Measurements from ENCODE around the gene PCBP3. TPM values are rescaled to one million over a fixed set of nuclear protein-coding genes. Genes with fewer than 3 reads are reported as not detected.

The PCBP3 gene
- total RNA-seq, 1 experiment from 2014 or later = 10.9 TPM

DNA sequence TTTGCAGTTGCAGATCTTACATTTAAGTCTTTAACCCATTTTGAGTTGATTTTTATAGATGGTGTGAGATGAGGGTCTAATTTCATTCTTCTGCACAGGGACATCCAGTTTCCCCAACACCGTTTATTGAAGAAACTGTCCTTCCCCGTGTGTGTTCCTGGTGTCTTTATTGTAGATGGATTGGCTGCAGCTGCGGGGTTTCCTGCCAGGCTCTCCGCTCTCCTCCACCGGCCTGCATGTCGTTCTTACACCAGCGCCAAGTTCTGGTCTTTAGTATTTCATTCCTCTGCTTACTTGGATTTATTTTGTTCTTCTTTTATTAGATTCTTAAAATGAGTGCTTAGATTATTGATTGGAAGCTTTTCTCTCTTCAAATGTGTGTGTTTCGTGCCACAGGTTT is 239.1 kb downstream of the PCBP3 start:
- Histone ChIP-seq H3K27me3 (ENCODE audit: insufficient read depth, low read length) (no peaks in the 10 kb centered on the region), H4K20me1 (ENCODE audit: control insufficient read depth, insufficient read depth, insufficient read length) (no peaks in the 10 kb centered on the region), H3K23me2 (ENCODE audit: insufficient read length, low read depth, low read length, poor library complexity, severe bottlenecking) (no peaks in the 10 kb centered on the region), H3K79me2 (ENCODE audit: insufficient read depth, low read length) (no peaks in the 10 kb centered on the region), H2AFZ (ENCODE audit: low read length) (no peak overlapping the region), H3T11ph (ENCODE audit: low read length) (no peak overlapping the region), H2BK15ac (ENCODE audit: low read depth, low read length) (no peak overlapping the region), H2BK120ac (ENCODE audit: low read depth, low read length, poor library complexity, severe bottlenecking) (no peak overlapping the region), H4K91ac (ENCODE audit: insufficient read length, low read depth, low read length) (no peak overlapping the region), H3K14ac (ENCODE audit: insufficient read depth, low read length) (no peak overlapping the region), H2BK5ac (ENCODE audit: insufficient read length, low read length) (no peak overlapping the region), H4K8ac (replicated peaks; ENCODE audit: insufficient read length, low read depth, low read length) (no peak overlapping the region), H3K79me1 (ENCODE audit: insufficient read depth, low read depth, low read length, poor library complexity, severe bottlenecking) (no peaks in the 10 kb centered on the region), H2BK12ac (ENCODE audit: insufficient read length, low read depth, low read length) (no peak overlapping the region), H4K5ac (ENCODE audit: insufficient read length, low read depth, low read length) (no peak overlapping the region), H2BK20ac (ENCODE audit: low read depth, low read length, poor library complexity, severe bottlenecking) (no peak overlapping the region), H3K4ac (ENCODE audit: low read depth, low read length) (no peak overlapping the region), H3K23ac (ENCODE audit: insufficient read length, low read depth, low read length) (no peak overlapping the region), H3K4me2 (ENCODE audit: insufficient read depth, insufficient read length, low read length) (no peak overlapping the region), H3K9ac (ENCODE audit: extremely low read depth, insufficient read length, low read length) (no peak overlapping the region), H3K9me3 (ENCODE audit: control insufficient read depth, low read depth, low read length) (no peaks in the 10 kb centered on the region), H2AK5ac (ENCODE audit: insufficient read length, low read length) (no peak overlapping the region), H3K56ac (ENCODE audit: insufficient read length, low read depth, low read length) (no peak overlapping the region), H3K27ac (ENCODE audit: insufficient read length, low read depth, low read length) (no peak overlapping the region), H3K4me1 (ENCODE audit: insufficient read depth, low read length) (no peaks in the 10 kb centered on the region), H3K18ac (ENCODE audit: insufficient read length, low read depth, low read length) (no peak overlapping the region)
- Mint-ChIP-seq H3K27ac (no peak overlapping the region; a peak in 1 of 7 replicates), H3K27me3 (ENCODE audit: low read depth) (peaks cover 2% of the 10 kb centered on the region), H3K36me3 (ENCODE audit: insufficient read depth in 1 of 3, low read depth in 3 of 3) (no peaks in the 10 kb centered on the region), H3K9me3 (no peaks in the 10 kb centered on the region), H3K4me3 (no peak overlapping the region), H3K4me1 (peaks cover 4 to 7% of the 10 kb centered on the region in 2 experiments)
- DNase-seq = no peak
- WGBS (ENCODE audit: extremely low coverage, insufficient read length, low lambda C conversion rate) = no CpG with 5 or more reads among the region's 8 CpGs
- TF ChIP-seq, protein P1, sequence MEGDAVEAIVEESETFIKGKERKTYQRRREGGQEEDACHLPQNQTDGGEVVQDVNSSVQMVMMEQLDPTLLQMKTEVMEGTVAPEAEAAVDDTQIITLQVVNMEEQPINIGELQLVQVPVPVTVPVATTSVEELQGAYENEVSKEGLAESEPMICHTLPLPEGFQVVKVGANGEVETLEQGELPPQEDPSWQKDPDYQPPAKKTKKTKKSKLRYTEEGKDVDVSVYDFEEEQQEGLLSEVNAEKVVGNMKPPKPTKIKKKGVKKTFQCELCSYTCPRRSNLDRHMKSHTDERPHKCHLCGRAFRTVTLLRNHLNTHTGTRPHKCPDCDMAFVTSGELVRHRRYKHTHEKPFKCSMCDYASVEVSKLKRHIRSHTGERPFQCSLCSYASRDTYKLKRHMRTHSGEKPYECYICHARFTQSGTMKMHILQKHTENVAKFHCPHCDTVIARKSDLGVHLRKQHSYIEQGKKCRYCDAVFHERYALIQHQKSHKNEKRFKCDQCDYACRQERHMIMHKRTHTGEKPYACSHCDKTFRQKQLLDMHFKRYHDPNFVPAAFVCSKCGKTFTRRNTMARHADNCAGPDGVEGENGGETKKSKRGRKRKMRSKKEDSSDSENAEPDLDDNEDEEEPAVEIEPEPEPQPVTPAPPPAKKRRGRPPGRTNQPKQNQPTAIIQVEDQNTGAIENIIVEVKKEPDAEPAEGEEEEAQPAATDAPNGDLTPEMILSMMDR (conservative IDR thresholded peaks at IDR 0.05) = no peak
